Superior temporal gyrus (tissue), 1 donor: ENCODE measurements around the gene COL25A1.

Experiments
- DNase-seq: peaks from one replicate; pipeline ENCODE4 v3.0.0-alpha.2; 2016; ENCODE audit errors: extremely low spot score

The COL25A1 gene

GRCh38 chr4:108861334-108861733, 441.1 kb downstream of the COL25A1 start:
- no peak for DNase-seq

- no peak for DNase-seq
These were observed 447.7 kb downstream of the COL25A1 start for GRCh38 chr4:108854786-108855185.

DNA sequence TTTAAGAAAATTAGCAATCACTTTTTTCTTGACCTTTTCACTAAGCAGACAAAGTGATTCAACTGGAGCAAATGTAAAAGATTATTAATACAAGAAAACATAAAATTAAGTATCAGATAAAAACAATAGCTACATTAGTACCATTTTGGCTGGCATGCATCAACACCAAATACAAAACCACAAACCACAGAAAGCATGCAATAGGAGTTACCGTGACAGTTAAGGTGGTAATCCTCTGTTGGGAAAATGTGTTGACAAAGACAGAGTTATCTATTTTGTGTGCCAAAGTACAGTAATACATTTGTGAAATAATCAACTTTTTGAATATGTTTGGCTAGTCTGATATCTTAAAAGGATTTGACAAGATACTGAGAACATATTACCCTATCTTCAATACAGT, 449.8 kb downstream of the COL25A1 start:
- DNase-seq: no peak

GRCh38 chr4:108851366-108851765, 451.1 kb downstream of the COL25A1 start:
- DNase-seq: no peak

DNA sequence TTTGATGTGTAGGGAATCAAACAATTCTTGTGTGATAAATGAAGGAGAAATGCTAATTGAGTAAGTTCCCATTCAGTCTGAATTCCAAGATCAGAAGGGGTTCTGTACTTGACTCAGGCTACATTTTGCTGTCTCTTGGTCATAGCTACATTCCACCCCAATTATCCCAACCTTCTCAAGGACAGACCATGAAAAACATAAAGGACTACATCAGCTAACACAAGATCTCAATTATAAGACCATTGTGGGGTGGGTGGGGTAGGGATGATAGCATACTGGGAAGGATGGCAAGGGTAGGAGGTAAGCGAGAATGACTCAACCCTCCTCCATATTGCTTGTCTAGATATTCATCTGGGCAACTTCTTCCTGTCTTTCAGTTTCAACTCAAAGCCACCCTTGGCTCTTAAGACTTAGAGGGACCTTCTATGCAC, 452.2 kb downstream of the COL25A1 start:
- DNase-seq: no peak

GRCh38 chr4:108849611-108850168, 452.8 kb downstream of the COL25A1 start:
- no peak for DNase-seq

DNA sequence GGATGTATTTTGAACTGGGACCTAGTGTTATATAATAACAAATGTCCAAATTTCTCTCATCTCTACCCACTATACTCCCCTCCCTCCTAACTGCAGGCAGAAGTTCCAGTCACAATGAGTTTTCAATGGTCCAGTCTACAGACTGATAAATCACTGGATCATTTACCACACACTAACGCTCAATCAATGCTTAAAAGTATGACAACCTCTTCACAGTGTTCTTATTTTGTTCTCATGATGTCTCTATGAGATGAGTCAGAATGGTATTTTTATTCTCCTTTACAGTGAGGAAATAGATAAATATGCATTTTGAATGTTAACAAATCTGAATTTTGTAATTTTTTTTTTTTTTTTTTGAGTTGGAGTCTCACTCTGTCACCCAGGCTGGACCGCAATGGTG, 455.9 kb downstream of the COL25A1 start:
- DNase-seq: no peak

GRCh38 chr4:108840426-108840975, 462.0 kb downstream of the COL25A1 start:
- DNase-seq: no peak

DNA sequence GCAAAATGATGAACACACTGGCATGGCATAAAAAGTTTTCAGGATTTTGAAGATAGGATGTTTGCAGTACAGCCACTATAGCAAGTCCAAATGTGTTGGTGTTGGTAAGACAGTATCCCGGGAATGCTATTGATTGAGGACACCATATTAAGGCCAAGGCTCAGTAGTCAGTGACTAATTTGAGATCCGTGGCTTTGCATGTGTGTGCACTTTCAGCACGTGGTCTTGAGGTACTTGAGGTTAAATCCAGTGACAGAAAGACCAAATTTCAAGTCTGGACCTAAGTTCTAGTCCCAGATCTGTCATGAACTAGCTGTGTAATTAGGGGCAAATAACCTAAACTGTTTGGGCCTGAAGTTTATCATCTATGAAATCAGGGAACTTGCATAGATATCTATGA, 463.1 kb downstream of the COL25A1 start:
- no peak for DNase-seq

DNA sequence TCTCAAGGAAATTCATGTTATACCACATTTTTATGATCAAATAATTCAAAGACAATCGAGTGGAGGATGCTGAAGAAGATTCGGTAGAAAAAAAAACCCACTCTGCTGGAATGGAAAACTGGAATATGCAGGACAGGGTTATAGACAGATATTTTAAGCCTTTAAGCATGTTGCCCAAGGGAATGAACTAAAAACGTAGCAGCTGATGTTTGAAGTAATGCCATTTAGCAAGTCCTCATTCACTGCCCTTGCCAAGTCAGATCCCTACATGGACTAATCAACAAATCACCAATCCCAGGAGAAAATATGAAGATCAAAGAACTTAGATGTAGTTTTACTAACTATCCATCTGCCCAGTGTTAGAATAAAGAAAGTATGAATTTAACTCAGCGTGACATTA, 464.0 kb downstream of the COL25A1 start:
- DNase-seq: no peak

DNA sequence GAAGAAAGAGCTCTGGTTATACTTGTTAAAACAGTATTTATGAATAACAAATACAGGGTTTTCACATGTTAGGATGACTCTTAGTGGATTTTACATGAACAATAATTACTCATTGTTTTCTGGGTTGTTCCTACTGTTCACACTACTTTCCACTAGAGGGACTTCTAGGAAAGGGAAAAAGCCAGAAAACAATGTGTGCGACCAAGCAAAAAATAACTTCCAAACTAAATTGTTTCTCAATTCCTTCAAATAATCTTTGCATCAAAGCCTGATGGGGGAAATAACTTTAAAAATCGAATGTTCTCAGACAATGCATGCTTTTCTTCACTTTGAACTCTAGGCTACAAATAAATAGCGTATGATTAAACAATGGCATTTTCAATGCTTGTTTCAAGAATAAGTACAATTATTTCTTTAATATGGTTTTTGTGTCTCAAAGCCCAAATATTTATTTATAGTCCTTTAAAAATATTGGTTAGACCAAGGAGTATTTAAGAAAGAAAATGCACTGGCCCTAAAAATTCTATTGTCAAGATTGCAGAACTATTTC, 467.5 kb downstream of the COL25A1 start:
- peak; percentile 81 for DNase-seq

DNA sequence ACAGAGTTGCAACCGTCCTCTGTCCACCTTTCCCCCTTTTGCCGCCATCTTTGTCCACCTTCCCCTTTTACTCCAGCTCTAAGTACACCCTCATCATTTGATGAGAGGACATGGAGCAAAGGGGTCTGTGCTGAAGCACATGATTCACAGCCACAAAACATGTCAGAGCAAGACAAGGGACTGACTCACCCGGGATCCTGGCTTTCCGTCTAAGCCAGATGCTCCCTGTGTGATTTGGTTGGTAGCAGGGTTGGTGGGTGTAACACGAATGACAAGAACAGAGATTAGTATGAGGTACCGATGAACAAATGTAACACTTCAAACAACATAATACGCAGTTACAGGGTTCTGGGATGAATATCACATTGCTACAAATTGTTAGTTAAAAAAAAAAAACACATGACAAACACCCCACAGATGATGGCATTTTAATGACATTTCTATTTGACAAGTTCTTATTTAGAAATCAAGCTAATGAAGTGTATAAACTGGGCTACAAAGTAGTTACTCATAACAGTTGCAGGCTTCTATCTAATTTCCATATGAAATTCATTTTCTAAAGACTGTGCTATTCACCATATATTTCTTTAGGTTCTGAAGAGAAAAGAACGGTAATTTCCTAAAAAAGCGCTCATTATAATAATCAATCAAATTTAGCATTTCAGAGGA, 468.2 kb downstream of the COL25A1 start:
- no peak for DNase-seq

GRCh38 chr4:108833046-108833445, 469.4 kb downstream of the COL25A1 start:
- no peak for DNase-seq

DNA sequence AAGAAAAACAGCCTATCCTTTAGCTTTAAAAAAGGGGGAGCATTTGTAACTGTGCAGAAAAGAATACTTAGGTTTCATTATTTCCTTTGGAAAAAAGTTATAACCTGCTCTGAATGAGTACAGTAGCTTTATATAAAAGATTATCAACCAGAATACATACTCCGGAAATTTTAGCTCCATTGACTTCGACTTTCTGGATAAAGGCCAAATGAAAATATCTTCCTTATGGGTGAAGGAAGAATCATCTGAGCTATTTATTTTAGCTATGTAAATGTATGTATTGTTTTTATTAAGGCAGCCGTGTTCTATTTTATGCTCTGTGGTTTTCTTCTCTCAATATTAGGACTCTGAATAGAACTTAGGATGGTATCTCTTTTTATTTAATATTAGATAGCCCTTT, 470.6 kb downstream of the COL25A1 start:
- DNase-seq: no peak

- no peak for DNase-seq
These were observed 471.2 kb downstream of the COL25A1 start for GRCh38 chr4:108831291-108831690.

DNA sequence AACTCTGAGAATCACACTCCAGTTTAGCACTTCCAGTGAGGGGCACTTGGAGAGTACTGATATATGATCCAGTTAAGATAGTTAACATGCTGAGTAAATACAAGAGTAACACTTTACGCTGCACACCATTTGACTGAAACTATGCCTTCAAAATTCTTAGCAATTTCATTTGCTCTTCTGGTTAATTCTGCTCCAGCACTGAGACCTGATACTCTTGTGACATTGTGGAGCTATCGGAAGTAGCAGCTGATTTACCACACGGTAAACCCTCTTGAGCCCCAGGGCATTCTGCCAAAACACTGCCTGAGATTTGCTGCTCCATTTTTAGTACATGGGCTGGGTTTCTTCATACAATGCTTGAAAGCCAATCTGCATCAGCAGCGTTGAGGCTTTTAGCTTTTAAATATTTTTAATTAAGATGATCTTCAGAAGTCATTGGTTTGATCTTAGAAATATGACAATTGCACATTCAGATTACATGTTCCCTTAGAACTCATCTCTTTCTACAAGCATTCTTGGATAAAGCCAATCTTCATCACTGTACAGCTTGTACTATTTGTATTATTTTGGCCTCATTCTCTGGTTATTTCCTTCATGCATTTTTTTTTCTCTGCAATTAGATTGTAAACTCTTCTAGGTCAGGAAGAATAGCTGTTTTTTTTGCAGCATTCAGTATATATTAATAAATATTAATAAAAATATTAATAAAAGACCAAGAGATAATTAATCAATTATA, 471.8 kb downstream of the COL25A1 start:
- DNase-seq: no peak

- no peak for DNase-seq
These were observed 472.4 kb downstream of the COL25A1 start for GRCh38 chr4:108829966-108830492.

DNA sequence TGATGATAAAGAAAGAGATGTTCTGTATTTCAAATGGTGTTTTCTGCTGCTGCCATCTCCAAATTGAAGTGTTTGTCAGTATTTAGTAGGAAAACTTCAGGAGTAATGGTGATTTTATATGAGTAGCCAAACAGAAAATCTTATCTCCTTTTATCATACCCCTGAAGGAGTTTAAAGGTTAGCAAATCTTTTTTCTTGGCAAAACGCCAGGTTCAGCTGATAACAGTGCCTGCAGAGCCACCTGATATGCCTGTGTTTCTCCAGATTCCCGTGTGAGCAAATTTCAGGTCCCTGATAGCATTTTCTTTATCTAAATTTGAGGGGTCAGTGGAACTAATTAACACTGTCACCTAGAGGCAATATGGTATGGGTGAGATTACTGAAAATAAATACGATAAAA, 473.8 kb downstream of the COL25A1 start:
- no peak for DNase-seq

DNA sequence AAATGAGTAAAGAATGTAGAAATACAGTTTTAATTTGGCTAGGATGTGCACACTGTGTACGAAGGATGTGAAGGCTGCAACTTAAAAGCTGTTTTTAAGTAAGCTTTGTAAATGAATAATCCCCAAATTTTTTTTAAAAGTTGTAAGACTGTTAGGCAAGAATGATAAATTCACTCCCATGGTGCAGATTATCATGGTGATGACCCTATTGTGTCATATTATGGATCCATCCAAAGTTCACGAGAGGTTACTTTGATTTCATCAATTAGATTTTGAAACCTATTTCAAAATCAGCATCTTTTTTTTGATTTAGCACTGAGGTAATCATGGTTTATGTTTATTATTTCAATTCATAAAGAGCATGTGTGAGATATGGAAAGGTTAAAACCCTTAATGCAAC, 476.7 kb downstream of the COL25A1 start:
- no peak for DNase-seq

DNA sequence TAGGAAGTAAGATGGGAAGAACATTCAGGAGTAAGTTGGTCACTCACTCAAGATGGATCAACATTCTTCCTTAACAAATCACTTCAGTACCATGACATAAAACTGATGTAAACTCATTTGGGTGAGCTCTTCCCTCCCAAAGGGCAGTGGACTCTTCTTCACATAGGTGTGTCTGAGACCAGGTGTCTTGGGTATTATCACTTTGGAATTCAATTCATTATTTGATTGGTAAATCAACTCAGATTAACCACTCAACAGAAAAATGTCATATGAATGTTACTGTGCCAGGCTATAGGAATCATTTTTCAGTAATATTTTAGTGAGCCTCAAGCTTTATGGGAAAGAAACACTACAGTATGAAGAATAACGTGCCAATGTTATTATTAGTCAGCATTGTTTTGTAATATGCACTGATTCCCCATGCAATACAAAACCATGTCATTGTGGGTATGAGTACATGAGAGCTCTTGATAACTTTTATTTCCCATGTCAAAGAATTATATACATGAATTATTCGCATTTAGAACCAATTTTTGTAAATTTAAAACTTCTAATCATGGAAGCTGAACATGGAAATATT, 481.0 kb downstream of the COL25A1 start:
- no peak for DNase-seq

- DNase-seq: no peak
These were observed 481.7 kb downstream of the COL25A1 start for GRCh38 chr4:108820492-108821350.
